ENCODE results near the gene CEP85. TPM values are rescaled to one million over a fixed set of nuclear protein-coding genes. Genes with fewer than 3 reads are reported as not detected.
A peak's percentile ranks its signal among the peaks of the same experiment; 100 is the strongest.

CEP85 gene
- total RNA-seq, 3 donors from 2014 or later, result 10.7 to 15.9 (median 15.6) TPM

GRCh38 chr1:26239936-26240335 is 5.9 kb downstream of the CEP85 start:
- no peak for ATAC-seq
- intact Hi-C loops (cut with DNase I, micrococcal nuclease), result no loop called here

DNA sequence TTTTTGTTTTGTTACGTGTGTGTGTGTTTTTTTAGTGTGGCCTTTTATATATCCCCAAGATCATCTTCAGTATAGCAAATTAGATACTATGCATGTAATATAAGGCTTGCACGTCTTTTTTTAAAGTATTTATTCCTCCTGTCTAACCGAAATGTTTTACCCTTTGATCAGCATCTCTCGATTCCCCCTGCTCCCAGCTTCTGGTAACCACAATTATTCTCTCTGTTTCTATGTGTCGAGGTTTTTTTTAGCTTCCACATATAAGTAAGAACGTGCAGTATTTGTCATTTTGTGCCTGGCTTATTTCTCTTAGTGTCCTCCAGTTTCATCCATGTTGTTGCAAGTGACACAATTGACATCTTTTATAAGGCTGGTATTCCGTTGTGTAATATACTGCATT is 18.7 kb downstream of the CEP85 start:
- no peak for TF ChIP-seq CTCF (IDR thresholded peaks at IDR 0.05)
- H3K4me3 ChIP-seq, result no peak overlapping the region
- no peaks in the 10 kb centered on the region for H3K4me1 ChIP-seq (ENCODE audit: low read depth)
- intact Hi-C loops (cut with DNase I, micrococcal nuclease), result no loop called here
- H3K9me3 ChIP-seq, result no peaks in the 10 kb centered on the region
- ATAC-seq (no peak), DNase-seq (no peak)
- H3K36me3 ChIP-seq (ENCODE audit: low read depth), result peaks cover 2% of the 10 kb centered on the region

More at GRCh38 chr1:26239936-26240335, 5.9 kb downstream of the CEP85 start:
- peaks cover 6% of the 10 kb centered on the region for H3K4me1 ChIP-seq (ENCODE audit: low read depth)
- no peaks in the 10 kb centered on the region for H3K9me3 ChIP-seq
- no peak for TF ChIP-seq CTCF (IDR thresholded peaks at IDR 0.05)
- H3K4me3 ChIP-seq, result no peak overlapping the region
- DNase-seq, result no peak
- no peaks in the 10 kb centered on the region for H3K36me3 ChIP-seq (ENCODE audit: low read depth)

DNA sequence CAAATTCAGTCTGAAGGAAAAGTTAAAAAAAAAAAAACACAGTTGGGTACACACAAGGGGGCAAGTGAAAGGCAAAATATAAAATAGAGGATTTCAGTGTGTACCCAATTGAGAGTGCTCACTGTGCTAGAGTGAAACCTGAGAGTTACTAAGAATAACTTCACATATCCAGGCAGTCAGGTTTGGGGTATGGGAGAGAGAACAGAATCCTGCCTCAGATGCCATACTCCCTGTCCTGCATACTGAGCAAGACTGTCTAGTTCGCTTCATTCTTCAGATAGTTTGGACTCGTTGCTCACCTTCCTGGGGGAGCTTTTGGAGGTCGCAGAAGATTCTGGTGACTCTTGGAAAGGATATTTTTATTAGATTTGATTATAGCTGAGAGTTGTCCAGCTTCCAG is 20.4 kb downstream of the CEP85 start:
- no peak for ATAC-seq
- DNase-seq, result no peak
- Histone ChIP-seq H3K9me3 (no peaks in the 10 kb centered on the region), H3K4me1 (ENCODE audit: low read depth) (no peaks in the 10 kb centered on the region), H3K4me3 (no peak overlapping the region), H3K36me3 (ENCODE audit: low read depth) (peaks cover 2% of the 10 kb centered on the region)
- TF ChIP-seq CTCF (IDR thresholded peaks at IDR 0.05), result no peak
- intact Hi-C loops (cut with DNase I, micrococcal nuclease), result no loop called here

DNA sequence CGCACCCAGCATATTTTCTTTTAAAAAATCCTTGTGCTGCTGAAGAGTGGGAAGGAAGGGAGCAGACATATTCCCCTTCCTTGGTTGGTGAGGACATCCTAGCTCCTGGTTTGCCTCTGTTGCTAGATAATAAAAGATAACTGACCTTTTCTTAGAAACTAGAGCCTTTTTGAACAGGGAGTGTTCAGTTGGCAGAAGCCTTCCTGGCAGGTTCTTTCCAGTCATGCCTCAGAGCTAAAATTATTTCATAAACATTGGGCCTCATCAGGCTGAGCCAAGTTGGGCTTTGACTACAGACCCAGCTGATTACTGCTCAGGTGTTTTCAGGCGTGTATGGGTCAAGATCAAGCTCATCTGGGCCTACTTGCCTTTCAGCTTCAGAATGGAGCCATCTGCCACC is 23.2 kb downstream of the CEP85 start:
- H3K4me3 ChIP-seq, result no peak overlapping the region
- intact Hi-C loops (cut with DNase I, micrococcal nuclease), result no loop called here
- no peak for TF ChIP-seq CTCF (IDR thresholded peaks at IDR 0.05)
- H3K36me3 ChIP-seq (ENCODE audit: low read depth), result peaks cover 2% of the 10 kb centered on the region
- H3K9me3 ChIP-seq, result no peaks in the 10 kb centered on the region
- no peak for DNase-seq
- ATAC-seq, result no peak
- H3K4me1 ChIP-seq (ENCODE audit: low read depth), result no peaks in the 10 kb centered on the region

DNA sequence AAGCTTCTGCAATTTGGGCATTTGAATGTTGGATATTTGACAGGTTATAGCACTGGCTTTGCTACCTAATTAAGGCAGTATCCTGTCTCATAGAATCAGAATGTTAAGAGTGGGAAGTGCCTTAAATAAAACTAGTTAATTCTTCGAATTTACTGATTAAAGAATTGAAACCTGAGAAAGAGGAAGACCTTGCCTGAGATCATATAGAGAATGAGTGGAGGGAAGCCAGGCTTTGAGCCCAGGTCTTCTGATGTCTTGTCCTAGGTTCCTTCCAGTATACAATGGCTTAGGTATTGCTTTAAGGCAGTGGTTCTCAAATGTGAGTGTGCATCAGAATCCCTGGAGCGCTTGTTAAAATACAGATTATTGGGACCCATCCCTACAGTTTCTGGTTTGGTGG is 25.0 kb downstream of the CEP85 start:
- intact Hi-C loops (cut with DNase I, micrococcal nuclease), result no loop called here
- no peak for ATAC-seq
- Histone ChIP-seq H3K36me3 (ENCODE audit: low read depth) (no peaks in the 10 kb centered on the region), H3K9me3 (no peaks in the 10 kb centered on the region), H3K4me3 (no peak overlapping the region), H3K4me1 (ENCODE audit: low read depth) (no peaks in the 10 kb centered on the region)
- TF ChIP-seq CTCF (IDR thresholded peaks at IDR 0.05), result no peak
- no peak for DNase-seq

DNA sequence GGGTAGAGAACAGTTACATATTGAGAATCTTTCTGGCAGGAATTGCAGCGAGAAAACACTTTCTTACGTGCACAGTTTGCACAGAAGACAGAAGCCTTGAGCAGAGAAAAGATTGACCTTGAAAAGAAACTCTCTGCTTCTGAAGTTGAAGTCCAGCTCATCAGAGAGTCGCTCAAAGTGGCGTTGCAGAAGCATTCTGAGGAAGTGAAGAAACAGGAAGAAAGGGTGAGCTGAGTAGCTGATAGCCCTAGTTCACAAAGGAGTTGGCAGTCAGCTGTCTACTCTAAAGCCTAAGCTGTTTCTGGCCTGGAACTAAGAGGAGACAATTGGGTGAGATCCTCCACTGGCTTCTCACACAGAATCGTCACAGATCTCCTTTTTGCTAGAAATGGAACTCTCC is 25.6 kb downstream of the CEP85 start:
- no peak for TF ChIP-seq CTCF (IDR thresholded peaks at IDR 0.05)
- DNase-seq (no peak), ATAC-seq (peak; percentile 32)
- Histone ChIP-seq H3K4me1 (ENCODE audit: low read depth) (no peaks in the 10 kb centered on the region), H3K36me3 (ENCODE audit: low read depth) (no peaks in the 10 kb centered on the region), H3K9me3 (no peaks in the 10 kb centered on the region), H3K4me3 (no peak overlapping the region)
- intact Hi-C loops (cut with DNase I, micrococcal nuclease), result no loop called here

Data from mucosa of descending colon (tissue), 3 donors.